Glomerular visceral epithelial cell (primary cell): ENCODE data around the gene SLC25A26.
A peak's percentile ranks its signal among the peaks of the same experiment; 100 is the strongest.

Experiments used
- DNase-seq: peaks from one replicate; pipeline ENCODE4 v3.0.0-alpha.2; 2016; ENCODE audit errors: extremely low spot score

SLC25A26 gene

GRCh38 chr3:66320390-66320789 is 99.6 kb downstream of the SLC25A26 start:
- DNase-seq: no peak

- no peak for DNase-seq
Observed at GRCh38 chr3:66322436-66322835, 101.6 kb downstream of the SLC25A26 start.

GRCh38 chr3:66326340-66326739 is 105.5 kb downstream of the SLC25A26 start:
- no peak for DNase-seq

- no peak for DNase-seq
Observed at GRCh38 chr3:66335671-66336070, 114.9 kb downstream of the SLC25A26 start.

- no peak for DNase-seq
Observed at GRCh38 chr3:66336333-66336766, 115.5 kb downstream of the SLC25A26 start.

GRCh38 chr3:66338927-66339326 is 118.1 kb downstream of the SLC25A26 start:
- no peak for DNase-seq

GRCh38 chr3:66342717-66343356 is 122.0 kb downstream of the SLC25A26 start:
- DNase-seq: no peak

- DNase-seq: no peak
Observed at GRCh38 chr3:66344391-66344811, 123.6 kb downstream of the SLC25A26 start.

- no peak for DNase-seq
Observed at GRCh38 chr3:66344848-66345578, 124.2 kb downstream of the SLC25A26 start.

- DNase-seq: no peak
Observed at GRCh38 chr3:66348704-66349103, 127.9 kb downstream of the SLC25A26 start.

- DNase-seq: no peak
Observed at GRCh38 chr3:66350601-66351000, 129.8 kb downstream of the SLC25A26 start.

GRCh38 chr3:66353039-66353438 is 132.2 kb downstream of the SLC25A26 start:
- DNase-seq: no peak

GRCh38 chr3:66353530-66353929 is 132.7 kb downstream of the SLC25A26 start:
- DNase-seq: no peak

- DNase-seq: no peak
Observed at GRCh38 chr3:66354001-66354400, 133.2 kb downstream of the SLC25A26 start.

- no peak for DNase-seq
Observed at GRCh38 chr3:66355394-66355793, 134.6 kb downstream of the SLC25A26 start.

GRCh38 chr3:66355997-66356396 is 135.2 kb downstream of the SLC25A26 start:
- DNase-seq: no peak

GRCh38 chr3:66361356-66361755 is 140.6 kb downstream of the SLC25A26 start:
- no peak for DNase-seq

GRCh38 chr3:66362541-66362941 is 141.7 kb downstream of the SLC25A26 start:
- peak; percentile 60 for DNase-seq

GRCh38 chr3:66363148-66363547 is 142.3 kb downstream of the SLC25A26 start:
- peak; percentile 13 for DNase-seq

- DNase-seq: no peak
Observed at GRCh38 chr3:66365080-66365479, 144.3 kb downstream of the SLC25A26 start.

GRCh38 chr3:66366747-66367146 is 145.9 kb downstream of the SLC25A26 start:
- no peak for DNase-seq

- no peak for DNase-seq
Observed at GRCh38 chr3:66367979-66368378, 147.2 kb downstream of the SLC25A26 start.

GRCh38 chr3:66370179-66370578 is 149.4 kb downstream of the SLC25A26 start:
- DNase-seq: no peak
